HepG2 (cell line): ENCODE data around the gene PRR30. TPM values are rescaled to one million over a fixed set of nuclear protein-coding genes. Genes with fewer than 3 reads are reported as not detected.
A peak's percentile ranks its signal among the peaks of the same experiment; 100 is the strongest.

Source experiments
- ATAC-seq: fragments of 200-7000 bp; cut with Tn5 transposase; 3 replicates; pipeline ENCODE4 v1.9.1; 2020; ENCODE audit warnings: mild to moderate bottlenecking, moderate library complexity
- BruUV-seq: library from RNA; stranded (reverse); fragments of 400-500 nt; replicated peaks from 2 replicates; lab custom pipeline; 2021; lab: Mats Ljungman, UMichigan
- CTCF ChIA-PET: fragments of 300-600 bp; formaldehyde crosslinking; extraction: SDS; loops from one replicate; lab custom pipeline; 2021; ENCODE audit warnings: low total read pairs, inconsistent platforms, low intra/inter-chr PET ratio; lab: Yijun Ruan, JAX
- POLR2A ChIA-PET: fragments of 350-600 bp; sonication (Branson Sonifier 250); formaldehyde crosslinking; loops from one replicate; lab custom pipeline; 2020; ENCODE audit warnings: antibody characterized with exemption, inconsistent platforms; lab: Yijun Ruan, JAX
- DNase-seq: peaks from one replicate; pipeline ENCODE4 v3.0.0-alpha.2; 2015; ENCODE audit warnings: low spot score
- FAIRE-seq: peaks from 3 replicates; lab custom pipeline; 2011; peaks lifted over from hg19 to GRCh38; lab: Jason Lieb, UNC
- H2AFZ ChIP-seq: one replicate; pipeline ENCODE4 v1.6.1; 2011; ENCODE audit warnings: low read length, inconsistent platforms
- H3K27ac ChIP-seq: fragments of 300-600 bp; 3 replicates; pipeline ENCODE4 v1.8.0; 2011; ENCODE audit warnings: mixed run types, mild to moderate bottlenecking, mixed read lengths, low read length, inconsistent platforms; ENCODE audit not compliant: insufficient read depth; ENCODE audit errors: extremely low read length
- H3K27me3 ChIP-seq, 2 experiments: fragments of 200-600 bp in 1 of 2; 2 replicates in 1 of 2; 3 replicates in 1 of 2; pipeline versions ENCODE4 v1.6.0 to v1.8.0; 2011; ENCODE audit warnings: low read length in 2 of 2, mild to moderate bottlenecking in 2 of 2, moderate library complexity in 2 of 2, inconsistent platforms in 1 of 2; ENCODE audit not compliant: insufficient read depth in 2 of 2, control insufficient read depth in 1 of 2
- H3K36me3 ChIP-seq, 2 experiments: fragments of 200-600 bp in 1 of 2; replicated peaks in 1 of 2; 2 replicates in 1 of 2; 3 replicates in 1 of 2; pipeline versions ENCODE4 v1.5.1 to v1.8.0; 2011; ENCODE audit warnings: low read length in 2 of 2, inconsistent platforms in 1 of 2; ENCODE audit not compliant: insufficient read depth in 2 of 2, control insufficient read depth in 1 of 2
- H3K4me1 ChIP-seq: 2 replicates; pipeline ENCODE4 v1.5.1; 2012; ENCODE audit warnings: low read length, inconsistent platforms; ENCODE audit not compliant: insufficient read depth
- H3K4me2 ChIP-seq: 2 replicates; pipeline ENCODE4 v1.6.0; 2011; ENCODE audit warnings: low read depth, low read length, inconsistent platforms
- H3K4me3 ChIP-seq, 3 experiments: fragments of 200-600 bp in 1 of 3; sonication (generic), shearing (Covaris generic) in 1 of 3; replicated peaks in 1 of 3; 2 replicates each; pipeline ENCODE4 v1.5.1; 2011 to 2016; ENCODE audit warnings: low read length in 3 of 3, inconsistent platforms in 2 of 3, low read depth in 2 of 3, mild to moderate bottlenecking in 2 of 3, control low read depth in 1 of 3, mixed read lengths in 1 of 3; ENCODE audit not compliant: insufficient read depth in 1 of 3
- H3K79me2 ChIP-seq: one replicate; pipeline ENCODE4 v1.6.1; 2011; ENCODE audit warnings: low read length, inconsistent platforms; ENCODE audit not compliant: insufficient read depth
- H3K9ac ChIP-seq: 2 replicates; pipeline ENCODE4 v1.6.0; 2011; ENCODE audit warnings: mild to moderate bottlenecking, low read depth, low read length, inconsistent platforms; ENCODE audit not compliant: insufficient read depth
- H3K9me3 ChIP-seq: 2 replicates; pipeline ENCODE4 v1.5.1; 2012; ENCODE audit warnings: mild to moderate bottlenecking, low read length
- H4K20me1 ChIP-seq: 2 replicates; pipeline ENCODE4 v1.6.0; 2011; ENCODE audit warnings: inconsistent platforms, mild to moderate bottlenecking, low read length, moderate library complexity; ENCODE audit not compliant: insufficient read depth
- ASH2L ChIP-seq: fragments of 300-600, 200-600 bp; sonication (generic); IDR thresholded peaks from 2 replicates; pipeline ENCODE4 v1.7.0; 2017; ENCODE audit warnings: low read depth, mild to moderate bottlenecking, moderate library complexity, mixed read lengths, low read length; ENCODE audit not compliant: insufficient read length
- KAT7 ChIP-seq: IDR thresholded peaks from 2 replicates; pipeline ENCODE4 v1.6.1; 2018; ENCODE audit warnings: borderline replicate concordance, missing compliant biosample characterization
- KIAA2018 ChIP-seq: sonication (generic); formaldehyde crosslinking; IDR thresholded peaks from 2 replicates; pipeline ENCODE4 v1.5.0; 2020; ENCODE audit warnings: mild to moderate bottlenecking, missing genetic modification reagents, borderline replicate concordance
- MLLT10 ChIP-seq: sonication (generic); formaldehyde crosslinking; IDR thresholded peaks from 2 replicates; pipeline ENCODE4 v1.4.0; 2020; ENCODE audit warnings: missing genetic modification reagents
- PLRG1 ChIP-seq: fragments of 450-650 bp; conservative IDR thresholded peaks from 2 replicates; pipeline ENCODE4 v1.6.1; 2016
- THAP7 ChIP-seq: sonication (generic); formaldehyde crosslinking; IDR thresholded peaks from 2 replicates; pipeline ENCODE4 v1.8.1; 2023; ENCODE audit warnings: mild to moderate bottlenecking, missing genetic modification reagents
- ZBTB43 ChIP-seq: sonication (generic); formaldehyde crosslinking; conservative IDR thresholded peaks from 2 replicates; pipeline ENCODE4 v1.4.0; 2020; ENCODE audit warnings: missing genetic modification reagents
- ZNF280B ChIP-seq: sonication (generic); formaldehyde crosslinking; IDR thresholded peaks from 2 replicates; pipeline ENCODE4 v1.5.0; 2020; ENCODE audit warnings: missing genetic modification reagents, mild to moderate bottlenecking, borderline replicate concordance
- ZNF329 ChIP-seq: sonication (generic); formaldehyde crosslinking; IDR thresholded peaks from 2 replicates; pipeline ENCODE4 v1.9.0; 2021; ENCODE audit warnings: low read depth, mild to moderate bottlenecking, missing genetic modification reagents
- ZNF343 ChIP-seq: sonication (generic); formaldehyde crosslinking; IDR thresholded peaks from 2 replicates; pipeline ENCODE4 v1.4.0; 2020; ENCODE audit warnings: mild to moderate bottlenecking, missing genetic modification reagents
- ZNF570 ChIP-seq: sonication (generic); formaldehyde crosslinking; IDR thresholded peaks from 2 replicates; pipeline ENCODE4 v1.4.0; 2020; ENCODE audit warnings: mild to moderate bottlenecking, missing genetic modification reagents, borderline replicate concordance
- ZNF777 ChIP-seq: sonication (generic); formaldehyde crosslinking; IDR thresholded peaks from 2 replicates; pipeline ENCODE4 v1.4.0; 2020; ENCODE audit warnings: missing genetic modification reagents
- WGBS: methylation state at CpG from one replicate; pipeline ENCODE4 v1.1.6; 2017; ENCODE audit warnings: low lambda C conversion rate; 5-methylcytosine and 5-hydroxymethylcytosine counted together
- in situ Hi-C: cut with HindIII; loops from 2 replicates; pipeline ENCODE4 v1.10.0; 2017; ENCODE audit warnings: low pct_unique_long_range_greater_than_20kb; ENCODE audit not compliant: extremely low pct_ligation_motif_present
- intact Hi-C: fragments of 100-400 bp; cut with micrococcal nuclease; formaldehyde crosslinking; loops from one replicate; pipeline ENCODE4 v1.10.0; 2022; ENCODE audit not compliant: unreplicated experiment
- polyA plus RNA-seq, 8 experiments: library from polyadenylated mRNA; depleted of rRNA in 3 of 8; stranded (reverse) in 7 of 8; unstranded in 1 of 8; fragments of >200 nt; fragmentation: Illumina TruSeq in 4 of 8; extraction: Trizol in 4 of 8; gene quantifications; 2 replicates each; pipeline versions ENCODE4 v1.2.1 to v1.2.3, GENCODE V29; 2011 to 2016; ENCODE audit warnings: low read depth in 4 of 8, missing spikeins in 1 of 8, mixed read lengths in 1 of 8; ENCODE audit not compliant: insufficient read depth in 1 of 8
- total RNA-seq, 5 experiments: library from RNA; depleted of rRNA; stranded (reverse); fragments of >200 nt; fragmentation: Illumina TruSeq; extraction: Trizol; gene quantifications; 2 replicates each; pipeline ENCODE4 v1.2.3, GENCODE V29; 2016; ENCODE audit warnings: low read depth in 1 of 5

The PRR30 gene
- total and polyA plus RNA-seq, 2 of the 13 experiments (the other 11 are each of a cell fraction or from before 2014, with no cell fraction given): not detected

GRCh38 chr2:27155069-27155520, 15.9 kb upstream of the PRR30 start:
- Histone ChIP-seq H3K4me1 (peaks cover 65% of the 10 kb centered on the region), H3K36me3 (no peaks in the 10 kb centered on the region), H3K4me3 (no peak overlapping the region), H3K9ac (no peak overlapping the region), H3K4me2 (no peak overlapping the region), H3K79me2 (no peaks in the 10 kb centered on the region), H3K27me3 (no peaks in the 10 kb centered on the region), H4K20me1 (no peaks in the 10 kb centered on the region), H2AFZ (no peak overlapping the region), H3K9me3 (no peaks in the 10 kb centered on the region), H3K27ac (no peak overlapping the region)
- ATAC-seq (no peak), FAIRE-seq (no peak), DNase-seq (no peak)
- ChIA-PET POLR2A (interaction anchor here (0.8 to 1.2 kb wide), 2 partner anchors 21 to 36 kb away, joined by 3 read pairs; partner anchors contain the start of gene PREB), CTCF (no interaction called here)
- WGBS: 79% methylated on average over 9 of the region's 9 CpGs
- intact Hi-C loops: no loop called here
- in situ Hi-C loops: no loop called here
- BruUV-seq: no TSS peak
- TF ChIP-seq ZBTB43 (CRISPR knock-in tag) (no peak), ZNF343 (CRISPR knock-in tag) (no peak), KIAA2018 (no peak), MLLT10 (CRISPR knock-in tag) (no peak), PLRG1 (no peak), ASH2L (no peak), ZNF777 (CRISPR knock-in tag) (no peak), THAP7 (CRISPR knock-in tag) (0 out of 2 replicates have a peak, but pooled peaks have one; percentile 55), ZNF329 (CRISPR knock-in tag) (no peak), ZNF570 (CRISPR knock-in tag) (no peak), KAT7 (CRISPR knock-in tag) (no peak), ZNF280B (CRISPR knock-in tag) (no peak)
